A549 (cell line): Measurements from ENCODE around the gene FDX2. TPM values are rescaled to one million over a fixed set of nuclear protein-coding genes. Genes with fewer than 3 reads are reported as not detected.

Source experiments
- ATAC-seq, 2 experiments: fragments of 200-7000 bp in 1 of 2; fragments of >200 bp in 1 of 2; cut with Nextera tagmentation in 1 of 2; cut with Tn5 transposase in 1 of 2; 3 replicates each; pipeline versions ENCODE4 v1.8.0 to v1.9.1; 2018 to 2020; ENCODE audit warnings: mild to moderate bottlenecking in 1 of 2, moderate library complexity in 1 of 2
- CTCF ChIA-PET: fragments of 300-600 bp; sonication (Branson Sonifier 250); formaldehyde crosslinking; extraction: SDS; loops from one replicate; lab custom pipeline; 2021; ENCODE audit warnings: antibody characterized with exemption, inconsistent platforms; lab: Yijun Ruan, JAX
- POLR2A ChIA-PET: fragments of 350-600 bp; formaldehyde crosslinking; extraction: SDS; loops from one replicate; lab custom pipeline; 2021; ENCODE audit warnings: antibody characterized with exemption, inconsistent platforms; lab: Yijun Ruan, JAX
- DNase-seq, 2 experiments: peaks; one replicate each; pipeline versions ENCODE4 v3.0.0 to v3.0.0-alpha.2; 2011 to 2016; ENCODE audit warnings: low read depth in 1 of 2, low spot score in 1 of 2
- FAIRE-seq: peaks from 2 replicates; lab custom pipeline; 2011; peaks lifted over from hg19 to GRCh38; lab: Jason Lieb, UNC
- H3K27ac ChIP-seq, 2 experiments: fragments of >200 bp; sonication (Bioruptor Twin); formaldehyde crosslinking; 3 replicates each; pipeline ENCODE4 v1.5.1; 2016 to 2017
- H3K4me1 ChIP-seq: fragments of >200 bp; sonication (Bioruptor Twin); formaldehyde crosslinking; 3 replicates; pipeline ENCODE4 v1.6.1; 2016
- H3K4me2 ChIP-seq: fragments of >200 bp; sonication (Bioruptor Twin); formaldehyde crosslinking; 3 replicates; pipeline ENCODE4 v1.6.1; 2016
- H3K4me3 ChIP-seq: fragments of >200 bp; sonication (Bioruptor Twin); formaldehyde crosslinking; 3 replicates; pipeline ENCODE4 v1.5.1; 2016
- H3K9me3 ChIP-seq: fragments of >200 bp; sonication (Bioruptor Twin); formaldehyde crosslinking; 3 replicates; pipeline ENCODE4 v1.6.1; 2016
- BHLHE40 ChIP-seq: IDR thresholded peaks from 2 replicates; pipeline ENCODE4 v1.6.1; 2012; ENCODE audit warnings: low read depth, low read length, inconsistent platforms
- CBX2 ChIP-seq: fragments of 200-600 bp; sonication (generic); IDR thresholded peaks from 2 replicates; pipeline ENCODE4 v1.6.1; 2016; ENCODE audit warnings: low read depth, mild to moderate bottlenecking, borderline replicate concordance
- CBX8 ChIP-seq: fragments of 200-600 bp; sonication (generic); IDR thresholded peaks from 2 replicates; pipeline ENCODE4 v1.6.1; 2016
- CEBPB ChIP-seq, 2 experiments: fragments of >200 bp in 1 of 2; sonication (Bioruptor Twin) in 1 of 2; formaldehyde crosslinking in 1 of 2; IDR thresholded peaks; 2 replicates each; pipeline ENCODE4 v1.6.1; 2012 to 2016
- CHD4 ChIP-seq: fragments of 200-600 bp; sonication (generic); IDR thresholded peaks from 2 replicates; pipeline ENCODE4 v1.6.1; 2016; ENCODE audit warnings: antibody characterized with exemption, mild to moderate bottlenecking, borderline replicate concordance
- FOSL2 ChIP-seq, 2 experiments: fragments of 450-650 bp in 1 of 2; fragments of >200 bp in 1 of 2; sonication (Bioruptor Twin) in 1 of 2; formaldehyde crosslinking; IDR thresholded peaks; 2 replicates each; pipeline versions ENCODE4 v1.5.0 to v1.6.1; 2016 to 2020; ENCODE audit warnings: mild to moderate bottlenecking in 1 of 2, moderate library complexity in 1 of 2
- GATA3 ChIP-seq: IDR thresholded peaks from 2 replicates; pipeline ENCODE4 v1.6.1; 2012; ENCODE audit warnings: borderline replicate concordance
- HOXB5 ChIP-seq: fragments of 250-450 bp; sonication (Bioruptor Pico); IDR thresholded peaks from 2 replicates; pipeline ENCODE4 v1.5.0; 2020; ENCODE audit warnings: mild to moderate bottlenecking, moderate library complexity
- JUN ChIP-seq, 2 experiments: fragments of >200 bp; sonication (Bioruptor Twin); formaldehyde crosslinking; IDR thresholded peaks; 2 replicates in 1 of 2; 3 replicates in 1 of 2; pipeline ENCODE4 v1.6.1; 2016 to 2017
- KDM1A ChIP-seq: fragments of 200-600 bp; sonication (generic); IDR thresholded peaks from 2 replicates; pipeline ENCODE4 v1.6.1; 2016; ENCODE audit warnings: low read depth, mild to moderate bottlenecking
- NR3C1 ChIP-seq: fragments of >200 bp; sonication (Bioruptor Twin); formaldehyde crosslinking; IDR thresholded peaks from 3 replicates; pipeline ENCODE4 v1.6.1; 2017
- POLR2A ChIP-seq: IDR thresholded peaks from 2 replicates; pipeline ENCODE4 v1.6.1; 2012; ENCODE audit warnings: mild to moderate bottlenecking, low read length
- RAD21 ChIP-seq, 2 experiments: fragments of >200 bp in 1 of 2; sonication (Bioruptor Twin) in 1 of 2; formaldehyde crosslinking in 1 of 2; IDR thresholded peaks in 1 of 2; conservative IDR thresholded peaks in 1 of 2; 2 replicates in 1 of 2; 3 replicates in 1 of 2; pipeline ENCODE4 v1.6.1; 2012 to 2018; ENCODE audit warnings: inconsistent platforms in 1 of 2
- RNF2 ChIP-seq: fragments of 200-600 bp; sonication (generic); IDR thresholded peaks from 2 replicates; pipeline ENCODE4 v1.6.1; 2016; ENCODE audit warnings: low read depth, mild to moderate bottlenecking, antibody characterized with exemption, moderate library complexity, borderline replicate concordance
- SMC3 ChIP-seq: fragments of >200 bp; sonication (Bioruptor Twin); formaldehyde crosslinking; IDR thresholded peaks from 3 replicates; pipeline ENCODE4 v1.6.1; 2018; ENCODE audit warnings: inconsistent platforms
- ZFP36 ChIP-seq: fragments of 450-650 bp; IDR thresholded peaks from 2 replicates; pipeline ENCODE4 v1.6.1; 2014; ENCODE audit warnings: borderline replicate concordance; ENCODE audit not compliant: partially characterized antibody
- ZNF302 ChIP-seq: fragments of 250-450 bp; sonication (Bioruptor Pico); IDR thresholded peaks from 2 replicates; pipeline ENCODE4 v1.9.0; 2021; ENCODE audit warnings: inconsistent platforms, mild to moderate bottlenecking, moderate library complexity
- WGBS: methylation state at CpG from one replicate; pipeline ENCODE4 v1.1.6; 2017; ENCODE audit errors: missing lambda C conversion rate; 5-methylcytosine and 5-hydroxymethylcytosine counted together
- polyA plus RNA-seq, 4 experiments: library from polyadenylated mRNA; depleted of rRNA in 3 of 4; stranded (reverse); fragments of >200 nt; fragmentation: RNase III in 1 of 4; extraction: RNeasy Plus Mini Kit Qiagen cat#74134 plus additional on column Dnase treatment in 1 of 4; gene quantifications; 2 replicates in 3 of 4; 3 replicates in 1 of 4; pipeline ENCODE4 v1.2.3, GENCODE V29; 2011 to 2017
- TF ChIP-seq, protein P1 (sequence below): fragments of 250-450 bp; sonication (Bioruptor Pico); IDR thresholded peaks from 2 replicates; pipeline ENCODE4 v1.5.0; 2020; ENCODE audit warnings: low read depth, mild to moderate bottlenecking, moderate library complexity
- TF ChIP-seq, protein P2 (sequence below): fragments of >200 bp; sonication (Bioruptor Twin); formaldehyde crosslinking; IDR thresholded peaks from 2 replicates; pipeline ENCODE4 v1.6.1; 2016
- TF ChIP-seq, protein P3 (sequence below): IDR thresholded peaks from 2 replicates; pipeline ENCODE4 v1.6.1; 2012
- TF ChIP-seq, protein P4 (sequence below): fragments of 250-450 bp; sonication (Bioruptor Pico); IDR thresholded peaks from 2 replicates; pipeline ENCODE4 v1.5.0; 2021; ENCODE audit warnings: mild to moderate bottlenecking, moderate library complexity, borderline replicate concordance
- TF ChIP-seq, protein P5 (sequence below): IDR thresholded peaks from 2 replicates; pipeline ENCODE4 v1.6.1; 2012; ENCODE audit warnings: low read depth, borderline replicate concordance

FDX2 gene
- polyA plus RNA-seq, 2 of the 4 experiments (the other 2 are of a cell fraction): 9.9 to 23.5 TPM

- TF ChIP-seq, protein P1, sequence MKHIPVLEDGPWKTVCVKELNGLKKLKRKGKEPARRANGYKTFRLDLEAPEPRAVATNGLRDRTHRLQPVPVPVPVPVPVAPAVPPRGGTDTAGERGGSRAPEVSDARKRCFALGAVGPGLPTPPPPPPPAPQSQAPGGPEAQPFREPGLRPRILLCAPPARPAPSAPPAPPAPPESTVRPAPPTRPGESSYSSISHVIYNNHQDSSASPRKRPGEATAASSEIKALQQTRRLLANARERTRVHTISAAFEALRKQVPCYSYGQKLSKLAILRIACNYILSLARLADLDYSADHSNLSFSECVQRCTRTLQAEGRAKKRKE: no peak
- TF ChIP-seq SMC3 (no peak), CBX2 (no peak)
These were observed 22.8 kb downstream of the FDX2 start (continued) for GRCh38 chr19:10292789-10293636.

- WGBS: 35% methylated on average over 20 of the region's 45 CpGs
- TF ChIP-seq BHLHE40 (no peak), POLR2A (no peak), CEBPB (IDR thresholded peaks at IDR 0.05) (no peak), RAD21 (conservative IDR thresholded peaks at IDR 0.05 in 1 of 2, IDR thresholded peaks at IDR 0.05 in 1 of 2) (no peak), RNF2 (no peak), ZNF302 (no peak), NR3C1 (no peak), HOXB5 (no peak), CHD4 (no peak), CBX8 (no peak)
- Histone ChIP-seq H3K9me3 (no peaks in the 10 kb centered on the region), H3K4me1 (peaks cover 16% of the 10 kb centered on the region), H3K4me2 (peak overlapping the region; percentile 97), H3K4me3 (peak overlapping the region; percentile 52), H3K27ac (no peak overlapping the region)
- FAIRE-seq: no peak
- ChIA-PET CTCF (interaction anchor here (1.5 to 1.6 kb wide), 2 partner anchors 34 to 96 kb away, joined by 4 to 6 read pairs; no protein-coding TSS in a partner anchor), POLR2A (no interaction called here)
- ATAC-seq: peak; percentile 10 to 41; a peak in 3 of 6 replicates
- DNase-seq: peak in 1 of 2 experiments; percentile 72
These were observed 23.5 kb downstream of the FDX2 start for GRCh38 chr19:10292206-10292788.

DNA sequence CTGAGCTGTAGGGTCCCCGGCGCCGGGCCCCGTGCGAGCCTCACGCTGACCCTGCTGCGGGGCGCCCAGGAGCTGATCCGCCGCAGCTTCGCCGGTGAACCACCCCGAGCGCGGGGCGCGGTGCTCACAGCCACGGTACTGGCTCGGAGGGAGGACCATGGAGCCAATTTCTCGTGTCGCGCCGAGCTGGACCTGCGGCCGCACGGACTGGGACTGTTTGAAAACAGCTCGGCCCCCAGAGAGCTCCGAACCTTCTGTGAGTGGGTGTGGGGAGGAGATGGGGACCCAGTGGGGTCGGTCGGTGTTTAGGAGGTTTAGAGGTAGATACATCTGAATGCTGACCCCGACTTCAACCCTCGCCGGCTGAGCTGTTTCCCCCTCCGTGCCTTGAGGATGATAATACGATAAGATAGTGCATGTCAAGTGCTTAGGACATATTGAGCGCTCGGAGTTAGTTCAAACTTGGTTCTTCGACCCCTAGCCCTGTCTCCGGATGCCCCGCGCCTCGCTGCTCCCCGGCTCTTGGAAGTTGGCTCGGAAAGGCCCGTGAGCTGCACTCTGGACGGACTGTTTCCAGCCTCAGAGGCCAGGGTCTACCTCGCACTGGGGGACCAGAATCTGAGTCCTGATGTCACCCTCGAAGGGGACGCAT lies 24.1 kb downstream of the FDX2 start:
- TF ChIP-seq, protein P2, sequence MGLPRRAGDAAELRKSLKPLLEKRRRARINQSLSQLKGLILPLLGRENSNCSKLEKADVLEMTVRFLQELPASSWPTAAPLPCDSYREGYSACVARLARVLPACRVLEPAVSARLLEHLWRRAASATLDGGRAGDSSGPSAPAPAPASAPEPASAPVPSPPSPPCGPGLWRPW: no peak
- TF ChIP-seq, protein P3, sequence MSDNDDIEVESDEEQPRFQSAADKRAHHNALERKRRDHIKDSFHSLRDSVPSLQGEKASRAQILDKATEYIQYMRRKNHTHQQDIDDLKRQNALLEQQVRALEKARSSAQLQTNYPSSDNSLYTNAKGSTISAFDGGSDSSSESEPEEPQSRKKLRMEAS: peak; percentile 39; the same call in 1 of the 2 replicates
- ATAC-seq: peak; percentile 1 to 14; a peak in 4 of 6 replicates
- no peaks in the 10 kb centered on the region for H3K9me3 ChIP-seq
- peak overlapping the region in 1 of 2 experiments; percentile 70; a peak in 2 of 6 replicates for H3K27ac ChIP-seq
- peak overlapping the region; percentile 52 for H3K4me3 ChIP-seq
- peaks cover 16% of the 10 kb centered on the region for H3K4me1 ChIP-seq
- ChIA-PET CTCF (interaction anchor here (0.9 to 1.6 kb wide), 3 partner anchors 33 to 99 kb away, joined by 4 to 6 read pairs (median 5); no protein-coding TSS in a partner anchor), POLR2A (no interaction called here)
- no peak for DNase-seq
- no peak for FAIRE-seq
- 10% methylated on average over 11 of the region's 49 CpGs for WGBS
- H3K4me2 ChIP-seq: peak overlapping the region; percentile 97

DNA sequence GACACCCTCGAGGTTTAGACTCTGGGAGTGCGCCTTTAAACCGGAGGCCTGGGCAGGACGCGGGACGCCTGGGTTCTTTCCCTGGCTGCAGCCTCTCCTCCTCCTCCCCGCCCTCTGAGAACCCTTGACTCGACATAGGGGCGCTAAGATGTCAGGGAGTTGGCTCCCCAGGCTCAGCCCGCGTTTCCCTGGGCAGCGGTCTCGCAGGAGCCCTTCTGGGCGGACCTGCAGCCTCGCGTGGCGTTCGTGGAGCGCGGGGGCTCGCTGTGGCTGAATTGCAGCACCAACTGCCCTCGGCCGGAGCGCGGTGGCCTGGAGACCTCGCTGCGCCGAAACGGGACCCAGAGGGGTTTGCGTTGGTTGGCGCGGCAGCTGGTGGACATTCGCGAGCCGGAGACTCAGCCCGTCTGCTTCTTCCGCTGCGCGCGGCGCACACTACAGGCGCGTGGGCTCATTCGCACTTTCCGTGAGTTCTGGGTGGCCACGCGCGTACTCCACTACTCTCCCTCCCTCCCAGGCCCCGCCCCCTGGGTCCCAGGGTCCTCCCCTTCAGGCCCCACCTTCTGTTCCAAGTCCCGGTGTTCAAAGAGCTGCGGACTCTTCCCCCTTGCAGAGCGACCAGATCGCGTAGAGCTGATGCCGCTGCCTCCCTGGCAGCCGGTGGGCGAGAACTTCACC lies 24.8 kb downstream of the FDX2 start:
- DNase-seq (peak in 1 of 2 experiments; percentile 58), ATAC-seq (peak; percentile 47 to 67; a peak in 5 of 6 replicates), FAIRE-seq (no peak)
- Histone ChIP-seq H3K27ac (peak overlapping the region in 1 of 2 experiments; percentile 70; a peak in 2 of 6 replicates), H3K4me3 (peak overlapping the region; percentile 52), H3K9me3 (no peaks in the 10 kb centered on the region), H3K4me1 (peaks cover 16% of the 10 kb centered on the region), H3K4me2 (peak overlapping the region; percentile 97)
- ChIA-PET POLR2A (no interaction called here), CTCF (interaction anchor here (0.9 to 1.6 kb wide), 3 partner anchors 32 to 100 kb away, joined by 4 to 6 read pairs (median 5); no protein-coding TSS in a partner anchor)
- WGBS: 6% methylated on average over 7 of the region's 57 CpGs
- TF ChIP-seq ZFP36: no peak
- TF ChIP-seq, protein P3: peak; percentile 62
- TF ChIP-seq, protein P4, sequence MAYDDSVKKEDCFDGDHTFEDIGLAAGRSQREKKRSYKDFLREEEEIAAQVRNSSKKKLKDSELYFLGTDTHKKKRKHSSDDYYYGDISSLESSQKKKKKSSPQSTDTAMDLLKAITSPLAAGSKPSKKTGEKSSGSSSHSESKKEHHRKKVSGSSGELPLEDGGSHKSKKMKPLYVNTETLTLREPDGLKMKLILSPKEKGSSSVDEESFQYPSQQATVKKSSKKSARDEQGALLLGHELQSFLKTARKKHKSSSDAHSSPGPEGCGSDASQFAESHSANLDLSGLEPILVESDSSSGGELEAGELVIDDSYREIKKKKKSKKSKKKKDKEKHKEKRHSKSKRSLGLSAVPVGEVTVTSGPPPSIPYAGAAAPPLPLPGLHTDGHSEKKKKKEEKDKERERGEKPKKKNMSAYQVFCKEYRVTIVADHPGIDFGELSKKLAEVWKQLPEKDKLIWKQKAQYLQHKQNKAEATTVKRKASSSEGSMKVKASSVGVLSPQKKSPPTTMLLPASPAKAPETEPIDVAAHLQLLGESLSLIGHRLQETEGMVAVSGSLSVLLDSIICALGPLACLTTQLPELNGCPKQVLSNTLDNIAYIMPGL: no peak
- TF ChIP-seq KDM1A: no peak
- TF ChIP-seq GATA3: no peak
- TF ChIP-seq, protein P5, sequence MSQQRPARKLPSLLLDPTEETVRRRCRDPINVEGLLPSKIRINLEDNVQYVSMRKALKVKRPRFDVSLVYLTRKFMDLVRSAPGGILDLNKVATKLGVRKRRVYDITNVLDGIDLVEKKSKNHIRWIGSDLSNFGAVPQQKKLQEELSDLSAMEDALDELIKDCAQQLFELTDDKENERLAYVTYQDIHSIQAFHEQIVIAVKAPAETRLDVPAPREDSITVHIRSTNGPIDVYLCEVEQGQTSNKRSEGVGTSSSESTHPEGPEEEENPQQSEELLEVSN: peak; percentile 59
- TF ChIP-seq JUN (IDR thresholded peaks at IDR 0.05): no peak
- TF ChIP-seq FOSL2 (IDR thresholded peaks at IDR 0.05): no peak
- no peak for TF ChIP-seq FOSL2 (CRISPR knock-in tag; IDR thresholded peaks at IDR 0.05)
